GM23338 (cell line): Measurements from ENCODE around the gene YES1. TPM values are rescaled to one million over a fixed set of nuclear protein-coding genes. Genes with fewer than 3 reads are reported as not detected.
A peak's percentile ranks its signal among the peaks of the same experiment; 100 is the strongest.
"Not testable (repeated sequence)": the region's sequence is repeated elsewhere in the genome, so short reads cannot be mapped to it uniquely, and the experiment has no call there.

ENCODE experiments used
- ATAC-seq: fragments of 200-7000 bp; cut with Tn5 transposase; 3 replicates; pipeline ENCODE4 v1.9.1; 2020
- DNase-seq: peaks from one replicate; pipeline ENCODE4 v3.0.0-alpha.2; 2015; ENCODE audit warnings: low spot score
- H2AFZ ChIP-seq: fragments of 200-600 bp; sonication (generic); 2 replicates; pipeline ENCODE4 v1.8.0; 2016; ENCODE audit warnings: antibody characterized with exemption, mild to moderate bottlenecking, moderate library complexity
- H3F3A ChIP-seq: fragments of 200-600 bp; sonication (generic); replicated peaks from 2 replicates; pipeline ENCODE4 v1.8.0; 2017; ENCODE audit warnings: antibody characterized with exemption, mixed run types, low read depth
- H3K27ac ChIP-seq: fragments of 200-600 bp; sonication (generic); 2 replicates; pipeline ENCODE4 v1.6.1; 2016; ENCODE audit warnings: low read depth
- H3K27me3 ChIP-seq: fragments of 200-600 bp; sonication (generic); 2 replicates; pipeline ENCODE4 v1.8.0; 2016; ENCODE audit warnings: mild to moderate bottlenecking, mixed run types, moderate library complexity; ENCODE audit not compliant: insufficient read depth
- H3K36me3 ChIP-seq: fragments of 200-600 bp; sonication (generic); 2 replicates; pipeline ENCODE4 v1.8.0; 2016; ENCODE audit warnings: mild to moderate bottlenecking; ENCODE audit not compliant: insufficient read depth
- H3K4me1 ChIP-seq: fragments of 200-600 bp; sonication (generic); 2 replicates; pipeline ENCODE4 v1.8.0; 2016; ENCODE audit warnings: mild to moderate bottlenecking, moderate library complexity; ENCODE audit not compliant: insufficient read depth
- H3K4me2 ChIP-seq: fragments of 200-600 bp; sonication (generic); 2 replicates; pipeline ENCODE4 v1.7.1; 2017; ENCODE audit warnings: mixed run types
- H3K4me3 ChIP-seq: fragments of 200-600 bp; sonication (generic); 2 replicates; pipeline ENCODE4 v1.6.1; 2016; ENCODE audit warnings: mixed run types
- H3K79me2 ChIP-seq: fragments of 200-600 bp; sonication (generic); replicated peaks from 2 replicates; pipeline ENCODE4 v1.8.0; 2017; ENCODE audit warnings: mild to moderate bottlenecking; ENCODE audit not compliant: insufficient read depth
- H3K9me2 ChIP-seq: fragments of 200-600 bp; sonication (generic); 2 replicates; pipeline ENCODE4 v1.8.0; 2017; ENCODE audit not compliant: insufficient read depth
- H4K20me1 ChIP-seq: fragments of 200-600 bp; sonication (generic); replicated peaks from 2 replicates; pipeline ENCODE4 v1.8.0; 2017; ENCODE audit warnings: mild to moderate bottlenecking; ENCODE audit not compliant: insufficient read depth
- H3K27ac Mint-ChIP-seq: 2 replicates; pipeline ENCODE4 v1.8.0; 2020; ENCODE audit warnings: inconsistent platforms, mild to moderate bottlenecking, moderate library complexity, mixed read lengths
- H3K27me3 Mint-ChIP-seq: 3 replicates; pipeline ENCODE4 v1.8.0; 2022; ENCODE audit warnings: low read depth, mild to moderate bottlenecking, moderate library complexity, mixed read lengths, inconsistent platforms; ENCODE audit not compliant: insufficient read depth, poor library complexity
- H3K36me3 Mint-ChIP-seq: 3 replicates; pipeline ENCODE4 v1.8.0; 2021; ENCODE audit warnings: low read depth, mild to moderate bottlenecking, inconsistent platforms, moderate library complexity, mixed read lengths
- H3K4me1 Mint-ChIP-seq: 3 replicates; pipeline ENCODE4 v1.8.0; 2020; ENCODE audit warnings: mild to moderate bottlenecking, inconsistent platforms, mixed read lengths
- H3K4me3 Mint-ChIP-seq: 3 replicates; pipeline ENCODE4 v1.8.0; 2021; ENCODE audit warnings: moderate library complexity, mild to moderate bottlenecking, inconsistent platforms, mixed read lengths
- H3K9me3 Mint-ChIP-seq: 3 replicates; pipeline ENCODE4 v1.8.0; 2020; ENCODE audit warnings: moderate library complexity, mild to moderate bottlenecking, inconsistent platforms, mixed read lengths
- EZH2 ChIP-seq: fragments of 200-600 bp; sonication (generic); IDR thresholded peaks from one replicate; pipeline ENCODE4 v1.8.0; 2017; ENCODE audit warnings: antibody characterized with exemption, mild to moderate bottlenecking, low read depth; ENCODE audit not compliant: unreplicated experiment
- EZH2phosphoT487 ChIP-seq: fragments of 200-600 bp; sonication (generic); IDR thresholded peaks from one replicate; pipeline ENCODE4 v1.8.1; 2018; ENCODE audit warnings: antibody characterized with exemption; ENCODE audit not compliant: unreplicated experiment
- POLR2AphosphoS5 ChIP-seq: IDR thresholded peaks from 2 replicates; pipeline ENCODE4 v1.6.1; 2016; ENCODE audit warnings: antibody characterized with exemption, low read depth
- STAT1 ChIP-seq: IDR thresholded peaks from one replicate; pipeline ENCODE4 v1.6.1; 2016; ENCODE audit warnings: antibody characterized with exemption; ENCODE audit not compliant: unreplicated experiment
- ZNF114 ChIP-seq: fragments of 250-450 bp; sonication (Bioruptor Pico); IDR thresholded peaks from 2 replicates; pipeline ENCODE4 v1.5.0; 2020; ENCODE audit warnings: mild to moderate bottlenecking, moderate library complexity
- ZNF331 ChIP-seq: fragments of 250-450 bp; sonication (Bioruptor Pico); IDR thresholded peaks from 2 replicates; pipeline ENCODE4 v1.5.0; 2020; ENCODE audit warnings: low read depth, mild to moderate bottlenecking, moderate library complexity
- polyA plus RNA-seq: library from polyadenylated mRNA; unstranded; fragments of >200 nt; fragmentation: Nextera tagmentation; extraction: Ambion mirVana; gene quantifications from 2 replicates; pipeline ENCODE4 v1.2.1, GENCODE V29; 2016
- total RNA-seq: library from RNA; depleted of rRNA; stranded (reverse); fragments of >200 nt; shearing (Covaris generic); gene quantifications from 2 replicates; pipeline ENCODE4 v1.2.3, GENCODE V29; 2014
- TF ChIP-seq, protein P1 (sequence below): IDR thresholded peaks from one replicate; pipeline ENCODE4 v1.6.1; 2018; ENCODE audit warnings: antibody characterized with exemption; ENCODE audit not compliant: unreplicated experiment
- TF ChIP-seq, protein P2 (sequence below), 2 experiments: fragments of 200-600 bp in 1 of 2; sonication (generic) in 1 of 2; conservative IDR thresholded peaks; 2 replicates each; pipeline versions ENCODE4 v1.5.1 to v1.6.1; 2016 to 2017; ENCODE audit warnings: antibody characterized with exemption in 2 of 2, low read depth in 2 of 2, mild to moderate bottlenecking in 2 of 2, moderate library complexity in 1 of 2

YES1 gene
- total and polyA plus RNA-seq, 2 experiments from 2014 or later, result 25.4 to 327 TPM

DNA sequence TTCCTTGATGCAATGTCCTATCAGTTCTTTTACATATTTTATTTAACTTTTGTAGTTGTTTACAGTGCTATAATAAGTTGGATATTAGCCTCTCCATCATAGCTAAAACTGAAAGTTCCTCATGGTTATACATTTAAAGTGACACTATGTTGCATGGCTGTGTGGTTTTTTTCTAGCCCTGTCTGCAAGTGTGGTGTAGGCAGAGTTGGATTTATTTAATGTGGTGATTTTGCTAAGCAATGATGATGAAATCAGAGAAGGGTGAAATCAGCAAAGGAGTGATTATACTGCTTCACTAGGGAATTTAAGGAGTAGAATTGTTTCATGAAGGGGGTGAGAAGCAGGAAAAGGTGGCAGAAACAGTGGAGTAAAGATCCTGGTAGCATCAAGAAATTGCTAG lies 81.3 kb downstream of the YES1 start:
- no peaks in the 10 kb centered on the region for H3F3A ChIP-seq
- H3K4me1 ChIP-seq, result no peaks in the 10 kb centered on the region
- H3K4me3 ChIP-seq, result no peak overlapping the region
- DNase-seq (no peak), ATAC-seq (no peak)
- no peaks in the 10 kb centered on the region for H3K9me2 ChIP-seq
- Mint-ChIP-seq H3K27ac (no peak overlapping the region), H3K9me3 (no peaks in the 10 kb centered on the region), H3K36me3 (peaks cover 47% of the 10 kb centered on the region), H3K27me3 (peaks cover 3% of the 10 kb centered on the region), H3K4me3 (no peak overlapping the region), H3K4me1 (no peaks in the 10 kb centered on the region)
- TF ChIP-seq STAT1 (no peak), EZH2phosphoT487 (no peak), ZNF331 (CRISPR knock-in tag) (no peak)
- TF ChIP-seq, protein P1, sequence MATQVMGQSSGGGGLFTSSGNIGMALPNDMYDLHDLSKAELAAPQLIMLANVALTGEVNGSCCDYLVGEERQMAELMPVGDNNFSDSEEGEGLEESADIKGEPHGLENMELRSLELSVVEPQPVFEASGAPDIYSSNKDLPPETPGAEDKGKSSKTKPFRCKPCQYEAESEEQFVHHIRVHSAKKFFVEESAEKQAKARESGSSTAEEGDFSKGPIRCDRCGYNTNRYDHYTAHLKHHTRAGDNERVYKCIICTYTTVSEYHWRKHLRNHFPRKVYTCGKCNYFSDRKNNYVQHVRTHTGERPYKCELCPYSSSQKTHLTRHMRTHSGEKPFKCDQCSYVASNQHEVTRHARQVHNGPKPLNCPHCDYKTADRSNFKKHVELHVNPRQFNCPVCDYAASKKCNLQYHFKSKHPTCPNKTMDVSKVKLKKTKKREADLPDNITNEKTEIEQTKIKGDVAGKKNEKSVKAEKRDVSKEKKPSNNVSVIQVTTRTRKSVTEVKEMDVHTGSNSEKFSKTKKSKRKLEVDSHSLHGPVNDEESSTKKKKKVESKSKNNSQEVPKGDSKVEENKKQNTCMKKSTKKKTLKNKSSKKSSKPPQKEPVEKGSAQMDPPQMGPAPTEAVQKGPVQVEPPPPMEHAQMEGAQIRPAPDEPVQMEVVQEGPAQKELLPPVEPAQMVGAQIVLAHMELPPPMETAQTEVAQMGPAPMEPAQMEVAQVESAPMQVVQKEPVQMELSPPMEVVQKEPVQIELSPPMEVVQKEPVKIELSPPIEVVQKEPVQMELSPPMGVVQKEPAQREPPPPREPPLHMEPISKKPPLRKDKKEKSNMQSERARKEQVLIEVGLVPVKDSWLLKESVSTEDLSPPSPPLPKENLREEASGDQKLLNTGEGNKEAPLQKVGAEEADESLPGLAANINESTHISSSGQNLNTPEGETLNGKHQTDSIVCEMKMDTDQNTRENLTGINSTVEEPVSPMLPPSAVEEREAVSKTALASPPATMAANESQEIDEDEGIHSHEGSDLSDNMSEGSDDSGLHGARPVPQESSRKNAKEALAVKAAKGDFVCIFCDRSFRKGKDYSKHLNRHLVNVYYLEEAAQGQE, result no peak
- no peak overlapping the region for H3K4me2 ChIP-seq
- peaks cover 10% of the 10 kb centered on the region for H4K20me1 ChIP-seq
- no peak overlapping the region for H3K27ac ChIP-seq
- H3K79me2 ChIP-seq, result no peaks in the 10 kb centered on the region
- H3K27me3 ChIP-seq, result no peaks in the 10 kb centered on the region
- H3K36me3 ChIP-seq, result peaks cover 5% of the 10 kb centered on the region; the same call in 1 of the 2 replicates
- no peak overlapping the region for H2AFZ ChIP-seq

DNA sequence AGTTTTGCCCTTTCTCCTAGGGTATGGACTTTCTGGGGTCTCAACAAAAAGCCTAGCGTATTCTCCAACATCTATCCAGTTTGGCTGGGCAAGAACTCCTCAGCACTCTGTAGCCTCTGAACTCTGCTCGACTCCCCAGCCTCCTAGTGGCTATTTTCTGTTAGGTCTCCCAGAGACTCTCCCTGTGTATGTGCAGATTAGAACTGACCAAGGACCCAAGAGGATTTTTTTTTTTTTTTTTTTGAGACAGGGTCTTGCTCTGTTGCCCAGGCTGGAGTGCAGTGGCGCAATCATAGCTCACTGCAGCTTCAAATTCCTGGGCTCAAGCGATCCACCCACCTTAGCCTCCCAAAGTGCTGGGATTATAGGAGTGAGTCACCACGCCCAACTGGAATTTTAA lies 81.9 kb downstream of the YES1 start:
- not testable (repeated sequence) for H3K27ac Mint-ChIP-seq, H3K4me3 ChIP-seq, H2AFZ ChIP-seq, H3K4me1 Mint-ChIP-seq, H3K27ac ChIP-seq, H3K36me3 ChIP-seq, H3F3A ChIP-seq, H3K9me3 Mint-ChIP-seq, H4K20me1 ChIP-seq, H3K27me3 Mint-ChIP-seq, H3K4me2 ChIP-seq, H3K9me2 ChIP-seq, H3K27me3 ChIP-seq, H3K4me3 Mint-ChIP-seq, H3K4me1 ChIP-seq, H3K79me2 ChIP-seq
- ATAC-seq (peak; percentile 95), DNase-seq (peak; percentile 68)
- TF ChIP-seq, protein P2, sequence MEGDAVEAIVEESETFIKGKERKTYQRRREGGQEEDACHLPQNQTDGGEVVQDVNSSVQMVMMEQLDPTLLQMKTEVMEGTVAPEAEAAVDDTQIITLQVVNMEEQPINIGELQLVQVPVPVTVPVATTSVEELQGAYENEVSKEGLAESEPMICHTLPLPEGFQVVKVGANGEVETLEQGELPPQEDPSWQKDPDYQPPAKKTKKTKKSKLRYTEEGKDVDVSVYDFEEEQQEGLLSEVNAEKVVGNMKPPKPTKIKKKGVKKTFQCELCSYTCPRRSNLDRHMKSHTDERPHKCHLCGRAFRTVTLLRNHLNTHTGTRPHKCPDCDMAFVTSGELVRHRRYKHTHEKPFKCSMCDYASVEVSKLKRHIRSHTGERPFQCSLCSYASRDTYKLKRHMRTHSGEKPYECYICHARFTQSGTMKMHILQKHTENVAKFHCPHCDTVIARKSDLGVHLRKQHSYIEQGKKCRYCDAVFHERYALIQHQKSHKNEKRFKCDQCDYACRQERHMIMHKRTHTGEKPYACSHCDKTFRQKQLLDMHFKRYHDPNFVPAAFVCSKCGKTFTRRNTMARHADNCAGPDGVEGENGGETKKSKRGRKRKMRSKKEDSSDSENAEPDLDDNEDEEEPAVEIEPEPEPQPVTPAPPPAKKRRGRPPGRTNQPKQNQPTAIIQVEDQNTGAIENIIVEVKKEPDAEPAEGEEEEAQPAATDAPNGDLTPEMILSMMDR (conservative IDR thresholded peaks at IDR 0.05; ENCODE audit: low read depth in 2 of 2), result peak; percentile 44 to 57
- H3K36me3 Mint-ChIP-seq, result peaks cover 42% of the 10 kb centered on the region

DNA sequence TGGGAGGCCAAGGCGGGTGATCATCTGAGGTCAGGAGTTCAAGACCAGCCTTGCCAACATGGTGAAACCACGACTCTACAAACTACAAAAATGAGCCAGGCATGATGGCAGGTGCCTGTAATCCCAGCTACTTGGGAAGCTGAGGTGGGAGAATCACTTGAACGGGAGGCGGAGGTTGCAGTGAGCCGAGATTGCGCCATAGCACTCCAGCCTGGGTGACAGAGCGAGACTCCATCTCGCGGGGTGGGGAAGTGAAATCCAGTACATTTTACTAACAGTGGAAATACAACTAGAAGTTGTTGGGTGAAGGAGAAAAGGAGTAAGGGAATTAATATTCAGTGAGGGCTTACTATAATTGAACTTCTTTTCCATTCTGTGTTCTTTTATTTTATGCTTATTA lies 86.4 kb downstream of the YES1 start:
- Histone ChIP-seq H3K4me1 (no peaks in the 10 kb centered on the region), H3F3A (no peaks in the 10 kb centered on the region), H3K36me3 (peaks cover 10% of the 10 kb centered on the region; the same call in 1 of the 2 replicates), H3K4me3 (no peak overlapping the region), H3K27ac (no peak overlapping the region), H4K20me1 (no peaks in the 10 kb centered on the region), H3K9me2 (no peaks in the 10 kb centered on the region), H3K27me3 (no peaks in the 10 kb centered on the region), H3K79me2 (no peaks in the 10 kb centered on the region), H3K4me2 (no peak overlapping the region), H2AFZ (no peak overlapping the region)
- DNase-seq (no peak), ATAC-seq (no peak)
- Mint-ChIP-seq H3K36me3 (peaks cover 23% of the 10 kb centered on the region), H3K4me3 (no peak overlapping the region), H3K27me3 (peaks cover 3% of the 10 kb centered on the region), H3K27ac (no peak overlapping the region), H3K4me1 (no peaks in the 10 kb centered on the region), H3K9me3 (no peaks in the 10 kb centered on the region)
- TF ChIP-seq, protein P1, result no peak
- TF ChIP-seq, protein P2 (conservative IDR thresholded peaks at IDR 0.05; ENCODE audit: low read depth in 2 of 2), result no peak
- TF ChIP-seq EZH2 (no peak), POLR2AphosphoS5 (no peak), ZNF114 (CRISPR knock-in tag) (no peak)
